Spinal cord (tissue), 10 donors: ENCODE data around the gene ABCA6. TPM values are rescaled to one million over a fixed set of nuclear protein-coding genes. Genes with fewer than 3 reads are reported as not detected.

ENCODE experiments used
- DNase-seq, 6 donors: peaks; one replicate each; pipeline versions ENCODE4 v3.0.0 to v3.0.0-alpha.2; 2013 to 2015; ENCODE audit warnings: low spot score in 6 of 6, low read depth in 4 of 6
- H3K27ac ChIP-seq: one replicate; pipeline ENCODE4 v1.5.1; 2013; ENCODE audit warnings: low read depth, low read length, control low read depth
- H3K27me3 ChIP-seq: one replicate; pipeline ENCODE4 v1.6.1; 2013; ENCODE audit warnings: low read length; ENCODE audit not compliant: control insufficient read depth, insufficient read depth
- H3K36me3 ChIP-seq: one replicate; pipeline ENCODE4 v1.6.1; 2013; ENCODE audit warnings: low read length; ENCODE audit not compliant: control insufficient read depth, insufficient read depth
- H3K4me1 ChIP-seq: one replicate; pipeline ENCODE4 v1.6.1; 2013; ENCODE audit warnings: low read length; ENCODE audit not compliant: control insufficient read depth, insufficient read depth
- H3K4me3 ChIP-seq: one replicate; pipeline ENCODE4 v1.5.1; 2013; ENCODE audit warnings: low read depth, low read length, control low read depth
- H3K9me3 ChIP-seq: one replicate; pipeline ENCODE4 v1.6.1; 2013; ENCODE audit warnings: low read length; ENCODE audit not compliant: control insufficient read depth, insufficient read depth
- WGBS: methylation state at CpG from one replicate; pipeline ENCODE4 v1.1.5; 2013; ENCODE audit warnings: missing lambda C conversion rate; ENCODE audit not compliant: insufficient coverage; 5-methylcytosine and 5-hydroxymethylcytosine counted together
- polyA plus RNA-seq, 2 donors: library from polyadenylated mRNA; unstranded; fragments of 120-200 nt; gene quantifications; one replicate each; pipeline ENCODE4 v1.2.1, GENCODE V29; 2013; ENCODE audit not compliant: insufficient read length in 2 of 2
- total RNA-seq, 2 donors: library from RNA; depleted of rRNA in 1 of 2; stranded (reverse); fragments of 120-200 nt in 1 of 2; fragments of >200 nt in 1 of 2; gene quantifications; one replicate each; pipeline versions ENCODE4 v1.2.3 to v1.2.4, GENCODE V29; 2013 to 2014
- donor health status: healthy.

The ABCA6 gene
- total and polyA plus RNA-seq, 4 donors: 0.93 to 17.9 (median 4.8) TPM

GRCh38 chr17:69057280-69057679 lies 84.4 kb downstream of the ABCA6 start:
- no peak for DNase-seq
- Histone ChIP-seq H3K4me3 (no peak overlapping the region), H3K4me1 (no peaks in the 10 kb centered on the region), H3K27me3 (no peaks in the 10 kb centered on the region), H3K36me3 (no peaks in the 10 kb centered on the region), H3K27ac (no peak overlapping the region), H3K9me3 (peaks cover 5% of the 10 kb centered on the region)
- WGBS: no CpG with 5 or more reads among the region's 1 CpG

GRCh38 chr17:69056179-69056823 lies 85.4 kb downstream of the ABCA6 start:
- H3K9me3 ChIP-seq: peaks cover 5% of the 10 kb centered on the region
- WGBS: no CpG with 5 or more reads among the region's 3 CpGs
- no peak overlapping the region for H3K4me3 ChIP-seq
- no peak for DNase-seq
- no peak overlapping the region for H3K27ac ChIP-seq
- no peaks in the 10 kb centered on the region for H3K4me1 ChIP-seq
- no peaks in the 10 kb centered on the region for H3K27me3 ChIP-seq
- H3K36me3 ChIP-seq: no peaks in the 10 kb centered on the region

GRCh38 chr17:69055334-69055733 lies 86.4 kb downstream of the ABCA6 start:
- Histone ChIP-seq H3K4me3 (no peak overlapping the region), H3K27me3 (no peaks in the 10 kb centered on the region), H3K36me3 (no peaks in the 10 kb centered on the region), H3K4me1 (no peaks in the 10 kb centered on the region), H3K9me3 (peaks cover 5% of the 10 kb centered on the region), H3K27ac (no peak overlapping the region)
- DNase-seq: no peak
- 94% methylated on average over 2 of the region's 2 CpGs for WGBS

GRCh38 chr17:69050999-69051775 lies 90.5 kb downstream of the ABCA6 start:
- H3K9me3 ChIP-seq: peaks cover 2% of the 10 kb centered on the region
- no peaks in the 10 kb centered on the region for H3K4me1 ChIP-seq
- H3K27me3 ChIP-seq: no peaks in the 10 kb centered on the region
- H3K27ac ChIP-seq: no peak overlapping the region
- no peak for DNase-seq
- WGBS: no CpG with 5 or more reads among the region's 5 CpGs
- H3K36me3 ChIP-seq: no peaks in the 10 kb centered on the region
- H3K4me3 ChIP-seq: no peak overlapping the region

GRCh38 chr17:69048634-69049033 lies 93.1 kb downstream of the ABCA6 start:
- no peak for DNase-seq
- H3K27me3 ChIP-seq: no peaks in the 10 kb centered on the region
- no peak overlapping the region for H3K4me3 ChIP-seq
- WGBS: no CpG with 5 or more reads among the region's 2 CpGs
- H3K36me3 ChIP-seq: no peaks in the 10 kb centered on the region
- H3K4me1 ChIP-seq: no peaks in the 10 kb centered on the region
- H3K27ac ChIP-seq: no peak overlapping the region
- H3K9me3 ChIP-seq: peaks cover 1% of the 10 kb centered on the region

GRCh38 chr17:69047368-69048263 lies 94.1 kb downstream of the ABCA6 start:
- Histone ChIP-seq H3K36me3 (no peaks in the 10 kb centered on the region), H3K4me1 (no peaks in the 10 kb centered on the region), H3K4me3 (no peak overlapping the region), H3K27ac (no peak overlapping the region), H3K9me3 (peaks cover 1% of the 10 kb centered on the region), H3K27me3 (no peaks in the 10 kb centered on the region)
- 45% methylated on average over 1 of the region's 3 CpGs for WGBS
- peak in 1 of 6 donors; percentile 32 for DNase-seq

- WGBS: no CpG with 5 or more reads among the region's 4 CpGs
- no peak for DNase-seq
- H3K27me3 ChIP-seq: no peaks in the 10 kb centered on the region
- peaks cover 1% of the 10 kb centered on the region for H3K9me3 ChIP-seq
- no peaks in the 10 kb centered on the region for H3K4me1 ChIP-seq
- no peak overlapping the region for H3K27ac ChIP-seq
- H3K36me3 ChIP-seq: no peaks in the 10 kb centered on the region
- no peak overlapping the region for H3K4me3 ChIP-seq
These were observed 95.4 kb downstream of the ABCA6 start for GRCh38 chr17:69046121-69046807.

GRCh38 chr17:69045646-69046045 lies 96.0 kb downstream of the ABCA6 start:
- H3K27ac ChIP-seq: no peak overlapping the region
- H3K9me3 ChIP-seq: peaks cover 1% of the 10 kb centered on the region
- no peaks in the 10 kb centered on the region for H3K36me3 ChIP-seq
- no peak for DNase-seq
- no peaks in the 10 kb centered on the region for H3K27me3 ChIP-seq
- no peaks in the 10 kb centered on the region for H3K4me1 ChIP-seq
- WGBS: no CpG with 5 or more reads among the region's 2 CpGs
- H3K4me3 ChIP-seq: no peak overlapping the region

GRCh38 chr17:69044371-69044770 lies 97.3 kb downstream of the ABCA6 start:
- no CpG with 5 or more reads among the region's 2 CpGs for WGBS
- Histone ChIP-seq H3K36me3 (no peaks in the 10 kb centered on the region), H3K27ac (no peak overlapping the region), H3K4me1 (no peaks in the 10 kb centered on the region), H3K4me3 (no peak overlapping the region), H3K27me3 (no peaks in the 10 kb centered on the region), H3K9me3 (peaks cover 1% of the 10 kb centered on the region)
- DNase-seq: no peak
